SKM-1 treated with dmso at 0.1 percent for 144 hours (cell line): ENCODE data around the gene ETV4.
"Not testable (repeated sequence)": the region's sequence is repeated elsewhere in the genome, so short reads cannot be mapped to it uniquely, and the experiment has no call there.

Source experiments
- DNase-seq: peaks from one replicate; lab custom pipeline; 2025; ENCODE audit not compliant: unreplicated experiment; lab: John Stamatoyannopoulos, UW

Gene ETV4

GRCh38 chr17:43517615-43518386 lies 28.3 kb downstream of the ETV4 start:
- no peak for DNase-seq

GRCh38 chr17:43517161-43517560 lies 29.0 kb downstream of the ETV4 start:
- DNase-seq = no peak

GRCh38 chr17:43515656-43516055 lies 30.5 kb downstream of the ETV4 start:
- no peak for DNase-seq

- DNase-seq = not testable (repeated sequence)
Measured at GRCh38 chr17:43511199-43511598, 34.9 kb downstream of the ETV4 start.

- DNase-seq = not testable (repeated sequence)
Measured at GRCh38 chr17:43509440-43509839, 36.7 kb downstream of the ETV4 start.

- no peak for DNase-seq
Measured at GRCh38 chr17:43490621-43491020, 55.5 kb downstream of the ETV4 start.

GRCh38 chr17:43483674-43484551 lies 62.2 kb downstream of the ETV4 start, which contains the start of gene DHX8:
Gene DHX8 (plus strand): TSS chr17:43483975. CDS start chr17:43484038, 63 bp downstream.
- DNase-seq = peak; percentile 99

- DNase-seq = no peak
Measured at GRCh38 chr17:43482103-43483012, 63.8 kb downstream of the ETV4 start.

- no peak for DNase-seq
Measured at GRCh38 chr17:43479948-43480347, 66.2 kb downstream of the ETV4 start.
